Stomach smooth muscle (tissue), 2 donors: Measurements from ENCODE around the gene RAB6A.
"Not testable (repeated sequence)": the region's sequence is repeated elsewhere in the genome, so short reads cannot be mapped to it uniquely, and the experiment has no call there.

Experiments used
- H3K27ac ChIP-seq: one replicate; pipeline ENCODE4 v1.7.0; 2013; ENCODE audit warnings: mild to moderate bottlenecking, low read length, inconsistent platforms
- H3K27me3 ChIP-seq, 2 donors: one replicate each; pipeline ENCODE4 v1.7.0; 2013; ENCODE audit warnings: low read length in 2 of 2; ENCODE audit not compliant: insufficient read depth in 2 of 2, control insufficient read depth in 1 of 2
- H3K36me3 ChIP-seq, 2 donors: one replicate each; pipeline ENCODE4 v1.7.0; 2013; ENCODE audit warnings: low read length in 2 of 2; ENCODE audit not compliant: control insufficient read depth in 2 of 2, insufficient read depth in 2 of 2
- H3K4me1 ChIP-seq: one replicate; pipeline ENCODE4 v1.7.0; 2013; ENCODE audit warnings: low read length; ENCODE audit not compliant: control insufficient read depth, insufficient read depth
- H3K4me3 ChIP-seq, 2 donors: one replicate each; pipeline ENCODE4 v1.7.0; 2013; ENCODE audit warnings: low read length in 2 of 2
- H3K9ac ChIP-seq, 2 donors: one replicate each; pipeline ENCODE4 v1.7.0; 2013; ENCODE audit warnings: low read length in 2 of 2, mild to moderate bottlenecking in 1 of 2
- H3K9me3 ChIP-seq, 2 donors: one replicate each; pipeline ENCODE4 v1.7.0; 2013; ENCODE audit warnings: low read length in 2 of 2; ENCODE audit not compliant: control insufficient read depth in 2 of 2
- donor health status: healthy.
- donor health status: Pancreatic carcinoma.

The RAB6A gene

GRCh38 chr11:73762732-73763131 lies 1.9 kb upstream of the RAB6A start:
- Histone ChIP-seq H3K36me3 (no peaks in the 10 kb centered on the region), H3K27me3 (no peaks in the 10 kb centered on the region), H3K9me3 (no peaks in the 10 kb centered on the region), H3K9ac (no peak overlapping the region), H3K27ac (no peak overlapping the region), H3K4me3 (no peak overlapping the region), H3K4me1 (peaks cover 7% of the 10 kb centered on the region)

GRCh38 chr11:73761403-73761945 lies 600 bp upstream of the RAB6A start:
- H3K9ac ChIP-seq, result peak overlapping the region; percentile 66 to 76
- H3K27ac ChIP-seq, result peak overlapping the region; percentile 87
- H3K27me3 ChIP-seq, result no peaks in the 10 kb centered on the region
- H3K4me3 ChIP-seq, result peak overlapping the region; percentile 77 to 89
- H3K4me1 ChIP-seq, result peaks cover 7% of the 10 kb centered on the region
- no peaks in the 10 kb centered on the region for H3K9me3 ChIP-seq
- no peaks in the 10 kb centered on the region for H3K36me3 ChIP-seq

GRCh38 chr11:73760135-73760678 lies 667 bp downstream of the RAB6A start:
- peaks cover 7% of the 10 kb centered on the region for H3K4me1 ChIP-seq
- H3K36me3 ChIP-seq, result no peaks in the 10 kb centered on the region
- H3K4me3 ChIP-seq, result peak overlapping the region; percentile 74 to 89
- peak overlapping the region; percentile 87 to 97 for H3K9ac ChIP-seq
- H3K27ac ChIP-seq, result peak overlapping the region; percentile 88
- H3K27me3 ChIP-seq, result no peaks in the 10 kb centered on the region
- no peaks in the 10 kb centered on the region for H3K9me3 ChIP-seq

GRCh38 chr11:73759610-73760134 lies 1.2 kb downstream of the RAB6A start:
- Histone ChIP-seq H3K4me1 (peaks cover 7% of the 10 kb centered on the region), H3K4me3 (peak overlapping the region; percentile 74 to 89), H3K36me3 (no peaks in the 10 kb centered on the region), H3K27ac (peak overlapping the region; percentile 88), H3K9ac (peak overlapping the region; percentile 87 to 97), H3K9me3 (no peaks in the 10 kb centered on the region), H3K27me3 (no peaks in the 10 kb centered on the region)

GRCh38 chr11:73758451-73758850 lies 2.4 kb downstream of the RAB6A start:
- Histone ChIP-seq H3K9ac (no peak overlapping the region), H3K4me1 (peaks cover 7% of the 10 kb centered on the region), H3K4me3 (no peak overlapping the region), H3K36me3 (no peaks in the 10 kb centered on the region), H3K9me3 (no peaks in the 10 kb centered on the region), H3K27ac (no peak overlapping the region), H3K27me3 (no peaks in the 10 kb centered on the region)

- Histone ChIP-seq H3K36me3 (no peaks in the 10 kb centered on the region), H3K27me3 (no peaks in the 10 kb centered on the region), H3K27ac (no peak overlapping the region), H3K4me1 (peaks cover 7% of the 10 kb centered on the region), H3K4me3 (no peak overlapping the region), H3K9ac (no peak overlapping the region), H3K9me3 (no peaks in the 10 kb centered on the region)
Observed at GRCh38 chr11:73757598-73757997, 3.3 kb downstream of the RAB6A start.

GRCh38 chr11:73755670-73756069 lies 5.2 kb downstream of the RAB6A start:
- no peaks in the 10 kb centered on the region for H3K36me3 ChIP-seq
- no peaks in the 10 kb centered on the region for H3K9me3 ChIP-seq
- no peaks in the 10 kb centered on the region for H3K27me3 ChIP-seq
- H3K27ac ChIP-seq, result no peak overlapping the region
- H3K4me1 ChIP-seq, result peaks cover 7% of the 10 kb centered on the region
- no peak overlapping the region for H3K4me3 ChIP-seq
- no peak overlapping the region for H3K9ac ChIP-seq

GRCh38 chr11:73753938-73754337 lies 6.9 kb downstream of the RAB6A start:
- no peak overlapping the region for H3K9ac ChIP-seq
- H3K4me1 ChIP-seq, result peaks cover 2% of the 10 kb centered on the region
- H3K36me3 ChIP-seq, result no peaks in the 10 kb centered on the region
- H3K27ac ChIP-seq, result no peak overlapping the region
- H3K27me3 ChIP-seq, result no peaks in the 10 kb centered on the region
- H3K4me3 ChIP-seq, result no peak overlapping the region
- no peaks in the 10 kb centered on the region for H3K9me3 ChIP-seq

- Histone ChIP-seq H3K4me3 (no peak overlapping the region), H3K27ac (no peak overlapping the region), H3K27me3 (no peaks in the 10 kb centered on the region), H3K36me3 (no peaks in the 10 kb centered on the region), H3K9ac (no peak overlapping the region), H3K9me3 (no peaks in the 10 kb centered on the region), H3K4me1 (no peaks in the 10 kb centered on the region)
Observed at GRCh38 chr11:73752903-73753302, 8.0 kb downstream of the RAB6A start.

GRCh38 chr11:73752216-73752867 lies 8.5 kb downstream of the RAB6A start:
- Histone ChIP-seq H3K36me3 (no peaks in the 10 kb centered on the region), H3K27ac (no peak overlapping the region), H3K4me3 (no peak overlapping the region), H3K9me3 (no peaks in the 10 kb centered on the region), H3K9ac (no peak overlapping the region), H3K4me1 (no peaks in the 10 kb centered on the region), H3K27me3 (no peaks in the 10 kb centered on the region)

- not testable (repeated sequence) for H3K9ac ChIP-seq, H3K36me3 ChIP-seq, H3K27me3 ChIP-seq, H3K9me3 ChIP-seq, H3K4me1 ChIP-seq, H3K4me3 ChIP-seq, H3K27ac ChIP-seq
Observed at GRCh38 chr11:73750862-73751261, 10.0 kb downstream of the RAB6A start.
